Subcutaneous abdominal adipose tissue (tissue), 5 donors: ENCODE results near the gene TWIST1.

Experiments used
- H3K27ac ChIP-seq: one replicate; pipeline ENCODE4 v1.7.0; 2013; ENCODE audit warnings: low read depth, mild to moderate bottlenecking, inconsistent platforms, low read length, moderate library complexity
- H3K27me3 ChIP-seq, 5 donors: one replicate each; pipeline ENCODE4 v1.7.0; 2013; ENCODE audit warnings: low read length in 5 of 5, inconsistent platforms in 1 of 5; ENCODE audit not compliant: control insufficient read depth in 5 of 5, insufficient read depth in 4 of 5
- H3K36me3 ChIP-seq, 5 donors: one replicate each; pipeline ENCODE4 v1.7.0; 2013; ENCODE audit warnings: low read length in 5 of 5; ENCODE audit not compliant: control insufficient read depth in 5 of 5, insufficient read depth in 5 of 5
- H3K4me1 ChIP-seq, 5 donors: one replicate each; pipeline ENCODE4 v1.7.0; 2013; ENCODE audit warnings: low read length in 5 of 5, mild to moderate bottlenecking in 3 of 5, moderate library complexity in 1 of 5; ENCODE audit not compliant: control insufficient read depth in 5 of 5, insufficient read depth in 5 of 5
- H3K4me3 ChIP-seq, 5 donors: one replicate each; pipeline ENCODE4 v1.7.0; 2013; ENCODE audit warnings: low read length in 5 of 5, low read depth in 1 of 5
- H3K9ac ChIP-seq, 5 donors: one replicate each; pipeline ENCODE4 v1.7.0; 2013; ENCODE audit warnings: low read length in 5 of 5, mild to moderate bottlenecking in 4 of 5, moderate library complexity in 3 of 5
- H3K9me3 ChIP-seq, 5 donors: one replicate each; pipeline ENCODE4 v1.7.0; 2013; ENCODE audit warnings: low read length in 5 of 5; ENCODE audit not compliant: control insufficient read depth in 5 of 5
- donor health status: healthy.
- donor health status: healthy.
- donor health status: healthy.
- donor health status: healthy.
- donor health status: healthy.

Gene TWIST1

DNA sequence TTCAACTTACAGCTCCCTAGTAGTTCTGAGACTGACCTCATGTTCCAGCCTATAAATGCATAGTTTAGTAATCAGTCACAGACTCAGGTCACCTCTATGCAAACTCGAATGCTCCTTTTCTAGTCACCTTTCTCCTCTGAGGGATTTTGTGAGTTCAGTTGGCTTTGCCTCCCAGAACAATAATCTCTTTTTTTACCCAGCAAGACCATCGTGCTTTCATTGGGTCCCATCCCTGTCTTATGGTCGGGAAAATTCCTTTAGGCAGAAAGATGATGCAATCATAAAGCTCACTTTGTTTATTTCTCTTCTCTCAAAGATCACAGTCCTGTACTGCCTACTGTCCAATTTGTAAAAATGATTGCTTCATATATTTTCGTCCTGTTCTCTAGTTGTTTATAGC lies 38.4 kb downstream of the TWIST1 start:
- Histone ChIP-seq H3K9ac (no peak overlapping the region), H3K4me3 (no peak overlapping the region), H3K36me3 (no peaks in the 10 kb centered on the region), H3K27ac (no peak overlapping the region), H3K4me1 (peaks cover 0 to 3% (median 0%) of the 10 kb centered on the region in 5 donors), H3K9me3 (peaks cover 0 to 13% (median 0%) of the 10 kb centered on the region in 5 donors), H3K27me3 (no peaks in the 10 kb centered on the region)

DNA sequence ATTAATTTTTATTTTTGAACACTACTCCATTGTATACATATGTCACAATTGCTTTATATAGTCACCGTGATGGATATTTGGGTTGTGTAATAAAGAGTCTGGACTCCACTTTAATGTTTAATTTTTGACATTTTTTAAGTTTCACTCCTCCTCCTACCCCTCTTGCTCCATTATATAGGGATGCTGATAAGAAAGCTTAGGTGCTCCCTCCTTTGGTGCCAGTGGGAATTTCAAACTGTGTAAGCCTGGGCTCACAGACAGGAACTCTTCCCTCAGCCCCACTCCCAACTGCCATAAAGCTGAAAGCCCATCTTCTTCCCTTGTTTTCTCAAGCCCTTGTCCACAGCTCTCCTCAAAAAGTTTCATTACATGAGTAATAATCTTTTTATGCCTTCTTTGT lies 47.6 kb downstream of the TWIST1 start:
- no peak overlapping the region for H3K27ac ChIP-seq
- H3K4me3 ChIP-seq, result no peak overlapping the region
- no peaks in the 10 kb centered on the region for H3K27me3 ChIP-seq
- no peak overlapping the region for H3K9ac ChIP-seq
- no peaks in the 10 kb centered on the region for H3K36me3 ChIP-seq
- H3K4me1 ChIP-seq, result no peaks in the 10 kb centered on the region
- peaks cover 0 to 4% (median 0%) of the 10 kb centered on the region in 5 donors for H3K9me3 ChIP-seq

DNA sequence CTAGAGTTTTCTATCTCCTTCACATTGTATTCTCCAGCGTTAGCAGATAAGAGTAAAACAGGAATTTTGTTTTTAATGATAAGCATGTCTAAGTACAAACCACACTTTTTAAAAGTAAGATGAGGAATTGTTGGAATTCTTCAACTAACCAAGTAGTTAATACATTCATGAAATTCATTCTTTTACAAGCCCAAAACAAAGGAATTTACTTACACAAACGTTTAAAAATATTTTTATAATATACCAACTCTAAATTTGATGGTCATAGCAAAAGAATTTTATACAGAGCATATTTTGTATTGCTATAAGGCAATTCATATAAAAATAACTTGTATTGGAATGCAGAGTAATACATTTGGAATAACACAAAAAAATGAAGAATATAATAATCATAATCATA lies 51.3 kb downstream of the TWIST1 start:
- no peaks in the 10 kb centered on the region for H3K27me3 ChIP-seq
- H3K4me3 ChIP-seq, result no peak overlapping the region
- H3K36me3 ChIP-seq, result no peaks in the 10 kb centered on the region
- H3K4me1 ChIP-seq, result no peaks in the 10 kb centered on the region
- H3K9me3 ChIP-seq, result no peaks in the 10 kb centered on the region
- H3K27ac ChIP-seq, result no peak overlapping the region
- H3K9ac ChIP-seq, result no peak overlapping the region
